ENCODE results near the gene KDELR1. TPM values are rescaled to one million over a fixed set of nuclear protein-coding genes. Genes with fewer than 3 reads are reported as not detected.

The KDELR1 gene
- total RNA-seq, 2 donors from 2014 or later, result 64.4 to 80.9 TPM

DNA sequence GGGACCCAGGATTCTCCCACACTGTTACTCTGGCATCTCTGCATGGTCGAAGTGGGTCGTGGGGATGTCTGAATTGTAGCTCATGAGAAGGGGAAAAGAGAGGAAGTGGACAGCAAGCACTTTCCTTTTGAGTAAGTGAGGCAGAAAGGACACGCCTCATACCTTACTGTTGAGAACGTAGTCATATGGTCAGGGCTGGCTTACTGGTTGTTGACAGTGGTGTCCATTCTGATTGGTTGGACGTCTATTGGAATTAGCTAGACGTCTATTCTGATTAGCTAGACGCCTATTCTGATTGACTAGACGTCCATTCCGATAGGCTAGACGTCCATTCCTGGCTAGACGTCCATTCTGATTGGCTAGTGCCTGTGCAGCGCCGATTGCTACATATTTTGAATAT is 14.5 kb upstream of the KDELR1 start:
- Mint-ChIP-seq H3K36me3 (no peaks in the 10 kb centered on the region), H3K27ac (no peak overlapping the region), H3K9me3 (no peaks in the 10 kb centered on the region), H3K4me3 (no peak overlapping the region), H3K4me1 (ENCODE audit: low read depth in 2 of 2) (peaks cover 20 to 35% of the 10 kb centered on the region in 2 donors), H3K27me3 (peaks cover 16 to 17% of the 10 kb centered on the region in 2 donors)
- DNase-seq (ENCODE audit: low spot score) (no peak), ATAC-seq (peak in 1 of 2 donors; percentile 61)

DNA sequence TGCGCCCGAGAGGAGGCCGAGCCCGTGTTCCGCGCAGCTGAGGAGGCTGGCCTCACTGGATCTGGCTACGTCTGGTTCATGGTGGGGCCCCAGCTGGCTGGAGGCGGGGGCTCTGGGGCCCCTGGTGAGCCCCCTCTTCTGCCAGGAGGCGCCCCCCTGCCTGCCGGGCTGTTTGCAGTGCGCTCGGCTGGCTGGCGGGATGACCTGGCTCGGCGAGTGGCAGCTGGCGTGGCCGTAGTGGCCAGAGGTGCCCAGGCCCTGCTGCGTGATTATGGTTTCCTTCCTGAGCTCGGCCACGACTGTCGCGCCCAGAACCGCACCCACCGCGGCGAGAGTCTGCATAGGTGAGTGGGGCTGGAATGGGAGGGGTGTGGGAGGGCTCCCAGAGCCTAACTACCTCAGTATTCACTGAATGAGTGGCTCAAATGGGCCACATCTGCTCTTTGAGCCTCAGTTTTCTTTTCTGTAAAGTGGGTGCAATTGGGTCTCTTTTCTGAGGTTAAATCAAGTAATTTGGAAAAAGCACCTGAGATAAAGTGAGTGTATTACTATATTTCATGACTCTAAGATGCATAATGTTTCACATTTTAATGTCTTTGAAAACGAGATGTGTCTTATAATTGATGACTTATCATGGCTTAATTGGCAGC is 13.8 kb upstream of the KDELR1 start:
- H3K4me1 Mint-ChIP-seq (ENCODE audit: low read depth in 2 of 2), result peaks cover 23 to 35% of the 10 kb centered on the region in 2 donors
- no peaks in the 10 kb centered on the region for H3K9me3 Mint-ChIP-seq
- H3K27me3 Mint-ChIP-seq, result peaks cover 16 to 17% of the 10 kb centered on the region in 2 donors
- ATAC-seq, result no peak
- H3K27ac Mint-ChIP-seq, result no peak overlapping the region
- H3K4me3 Mint-ChIP-seq, result no peak overlapping the region
- DNase-seq (ENCODE audit: low spot score), result no peak
- no peaks in the 10 kb centered on the region for H3K36me3 Mint-ChIP-seq

DNA sequence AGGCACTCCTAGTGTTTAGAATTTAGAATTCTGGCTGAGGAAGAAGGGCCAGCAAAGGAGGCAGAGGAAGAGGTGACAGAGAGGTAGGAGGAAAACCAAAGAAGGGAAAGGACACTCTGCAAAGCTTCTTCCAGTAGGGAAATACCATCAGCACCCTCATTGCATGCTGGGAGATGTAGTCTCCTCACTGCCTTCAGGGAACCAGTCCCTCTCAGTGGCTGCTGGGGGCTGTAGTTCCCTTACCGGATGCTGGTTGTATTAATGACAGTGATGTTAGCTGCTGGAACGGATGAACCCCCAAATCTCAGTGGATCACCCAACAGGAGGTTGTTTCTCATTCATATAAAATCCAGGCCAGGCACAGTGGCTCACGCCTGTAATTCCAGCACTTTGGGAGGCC is 12.3 kb upstream of the KDELR1 start:
- Mint-ChIP-seq H3K27me3 (peaks cover 15 to 16% of the 10 kb centered on the region in 2 donors), H3K36me3 (no peaks in the 10 kb centered on the region), H3K9me3 (peaks cover 4% of the 10 kb centered on the region), H3K4me1 (ENCODE audit: low read depth in 2 of 2) (peaks cover 34 to 45% of the 10 kb centered on the region in 2 donors), H3K4me3 (peak overlapping the region; percentile 17), H3K27ac (peak overlapping the region; percentile 22 to 32)
- DNase-seq (ENCODE audit: low spot score), result peak; percentile 71
- peak; percentile 72 to 76 for ATAC-seq

DNA sequence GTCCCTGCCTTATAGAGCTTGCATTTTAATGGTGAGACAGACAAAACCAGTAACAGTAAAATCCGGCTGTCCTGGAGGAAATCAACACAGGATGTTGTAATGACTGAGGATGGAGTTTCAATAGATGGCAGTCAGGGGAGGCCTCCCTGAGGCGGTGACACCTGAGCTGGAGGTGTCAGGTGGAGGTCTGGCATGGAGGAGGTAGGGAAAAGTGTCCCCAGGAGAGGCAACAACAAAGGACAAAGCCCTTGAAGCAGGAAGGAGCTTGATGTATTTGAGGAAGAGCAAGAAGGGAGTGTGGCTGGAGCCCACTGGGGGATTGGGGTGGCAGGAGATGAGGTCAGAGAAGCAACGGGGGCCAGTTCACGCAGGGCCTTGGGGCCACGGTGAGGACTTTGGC is 9.9 kb upstream of the KDELR1 start:
- Mint-ChIP-seq H3K27ac (peak overlapping the region; percentile 28 to 47), H3K36me3 (no peaks in the 10 kb centered on the region), H3K4me3 (no peak overlapping the region), H3K4me1 (ENCODE audit: low read depth in 2 of 2) (peaks cover 44 to 58% of the 10 kb centered on the region in 2 donors), H3K9me3 (peaks cover 4% of the 10 kb centered on the region), H3K27me3 (peaks cover 15 to 17% of the 10 kb centered on the region in 2 donors)
- DNase-seq (ENCODE audit: low spot score) (no peak), ATAC-seq (no peak)

DNA sequence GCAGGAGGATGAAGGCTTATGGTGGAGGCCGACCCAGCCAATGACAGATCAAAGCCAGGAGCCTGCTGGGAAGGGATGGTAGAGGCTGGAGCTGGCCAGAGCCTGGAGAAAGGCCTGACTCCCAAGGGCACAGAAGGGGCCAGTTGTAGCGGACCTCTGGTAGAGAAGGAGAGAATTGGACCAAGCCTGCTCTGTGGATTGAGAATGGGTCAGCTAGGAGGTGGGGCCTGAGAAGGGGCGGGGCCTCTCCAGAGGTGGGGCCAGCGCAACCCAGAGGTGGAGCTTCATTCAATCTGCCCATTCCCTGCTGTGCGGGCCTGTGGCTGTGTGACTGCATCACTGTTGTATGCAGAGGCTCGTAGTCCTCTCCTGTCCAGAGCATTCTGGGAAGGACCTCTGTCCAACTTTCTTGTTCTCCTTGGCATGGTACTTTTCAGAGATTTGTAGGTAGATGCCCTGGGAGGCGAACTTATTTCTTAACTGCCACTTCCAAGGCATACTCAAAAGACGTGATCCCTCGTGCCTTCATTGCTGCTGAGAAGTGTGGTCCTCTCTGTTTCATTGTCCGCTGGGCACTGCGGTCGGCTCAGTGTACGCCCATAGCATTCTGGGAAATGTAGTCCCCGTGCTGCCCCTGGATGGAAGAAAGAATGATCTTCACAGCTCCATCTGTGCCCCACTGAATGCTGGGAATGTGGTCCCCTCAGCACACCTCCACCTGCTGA is 8.8 kb upstream of the KDELR1 start:
- no peak for DNase-seq (ENCODE audit: low spot score)
- Mint-ChIP-seq H3K27me3 (peaks cover 20 to 21% of the 10 kb centered on the region in 2 donors), H3K9me3 (peaks cover 4% of the 10 kb centered on the region), H3K36me3 (no peaks in the 10 kb centered on the region), H3K4me3 (no peak overlapping the region), H3K27ac (peak overlapping the region in 1 of 2 donors; percentile 21), H3K4me1 (ENCODE audit: low read depth in 2 of 2) (peaks cover 39 to 50% of the 10 kb centered on the region in 2 donors)
- peak in 1 of 2 donors; percentile 38 for ATAC-seq

DNA sequence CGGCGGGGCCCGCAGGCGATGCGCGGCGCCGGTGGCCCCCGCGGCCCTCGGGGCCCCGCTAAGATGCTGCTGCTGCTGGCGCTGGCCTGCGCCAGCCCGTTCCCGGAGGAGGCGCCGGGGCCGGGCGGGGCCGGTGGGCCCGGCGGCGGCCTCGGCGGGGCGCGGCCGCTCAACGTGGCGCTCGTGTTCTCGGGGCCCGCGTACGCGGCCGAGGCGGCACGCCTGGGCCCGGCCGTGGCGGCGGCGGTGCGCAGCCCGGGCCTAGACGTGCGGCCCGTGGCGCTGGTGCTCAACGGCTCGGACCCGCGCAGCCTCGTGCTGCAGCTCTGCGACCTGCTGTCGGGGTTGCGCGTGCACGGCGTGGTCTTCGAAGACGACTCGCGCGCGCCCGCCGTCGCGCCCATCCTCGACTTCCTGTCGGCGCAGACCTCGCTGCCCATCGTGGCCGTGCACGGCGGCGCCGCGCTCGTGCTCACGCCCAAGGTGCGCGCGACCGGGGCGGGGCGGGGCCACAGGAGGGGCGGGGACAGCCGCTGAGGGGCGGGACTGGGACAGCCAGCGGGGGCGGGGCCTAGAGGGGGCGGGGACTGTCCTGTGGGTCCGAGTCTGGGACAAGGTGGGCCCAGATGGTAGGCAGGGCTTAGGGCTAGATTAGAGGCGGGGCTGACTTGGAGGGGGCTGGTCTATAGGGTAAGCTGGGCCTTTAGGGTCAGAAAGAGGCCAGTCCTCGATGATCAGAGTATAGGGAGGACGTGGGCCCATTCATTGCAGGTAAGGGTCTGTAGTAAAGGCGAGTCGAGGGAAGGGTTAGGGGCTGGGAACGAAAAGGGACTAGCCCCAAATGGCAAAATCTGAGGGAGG is 7.3 kb upstream of the KDELR1 start:
- H3K9me3 Mint-ChIP-seq, result peaks cover 4% of the 10 kb centered on the region
- peak overlapping the region; percentile 63 to 89 for H3K27ac Mint-ChIP-seq
- peaks cover 47 to 49% of the 10 kb centered on the region in 2 donors for H3K4me1 Mint-ChIP-seq (ENCODE audit: low read depth in 2 of 2)
- H3K27me3 Mint-ChIP-seq, result peaks cover 27 to 36% of the 10 kb centered on the region in 2 donors
- peak; percentile 91 for DNase-seq (ENCODE audit: low spot score)
- no peaks in the 10 kb centered on the region for H3K36me3 Mint-ChIP-seq
- peak overlapping the region; percentile 98 for H3K4me3 Mint-ChIP-seq
- ATAC-seq, result peak; percentile 91 to 94

DNA sequence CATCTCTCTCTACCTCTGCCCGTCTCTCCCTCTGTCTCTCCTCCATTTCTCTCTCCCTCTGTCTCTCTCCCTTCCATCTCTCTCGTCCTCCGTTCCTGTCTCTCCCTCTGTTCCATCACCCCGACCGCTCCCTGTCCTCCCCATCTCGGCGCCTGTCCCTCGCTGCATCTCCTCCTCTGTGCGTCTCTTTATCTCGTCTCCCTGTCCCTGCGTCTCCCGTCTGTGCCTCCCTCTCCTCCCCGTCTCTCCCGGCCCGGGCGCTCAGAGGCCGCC is 6.7 kb upstream of the KDELR1 start:
- H3K27me3 Mint-ChIP-seq, result peaks cover 27 to 36% of the 10 kb centered on the region in 2 donors
- no peak for ATAC-seq

DNA sequence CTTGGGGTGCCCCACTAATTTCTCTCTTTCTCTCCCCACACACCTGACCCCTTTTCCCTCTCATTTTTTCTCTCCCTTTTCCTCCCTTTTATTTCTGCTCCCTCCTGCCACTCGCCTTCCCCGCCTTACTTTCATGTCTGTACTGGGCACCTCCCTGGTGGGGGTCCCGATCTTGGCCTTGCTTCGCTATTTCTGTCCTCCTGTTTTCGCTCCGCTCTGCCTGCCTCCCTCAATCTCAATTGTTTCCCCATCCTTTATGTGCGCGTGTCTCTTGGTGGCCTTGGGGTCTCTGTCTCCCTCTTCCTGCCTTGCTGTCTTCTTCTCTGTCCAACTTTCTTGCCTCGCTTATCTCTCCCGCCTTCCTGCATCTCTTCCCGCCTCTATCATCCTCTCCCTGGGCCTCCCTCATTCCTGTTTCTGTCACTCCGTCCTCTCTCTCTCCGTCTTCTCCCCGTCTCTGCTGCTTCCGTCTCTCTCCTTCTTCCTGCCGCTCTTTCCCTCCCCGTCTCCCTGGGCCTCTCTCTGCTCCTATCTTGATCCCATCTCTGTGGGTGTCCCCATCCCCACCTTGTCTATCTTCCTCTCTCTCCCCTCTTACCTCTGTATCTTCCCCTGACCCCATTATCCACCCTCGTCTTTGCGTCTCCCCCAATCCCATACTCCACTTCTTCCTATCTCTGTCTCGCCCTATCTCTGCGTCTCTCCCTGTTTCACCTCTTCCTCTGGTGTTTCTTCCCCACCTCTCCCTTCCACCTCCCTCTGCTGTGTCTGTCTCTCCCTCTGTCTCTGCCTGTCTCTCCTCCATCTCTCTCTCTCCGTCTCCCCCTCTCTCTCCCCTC is 6.1 kb upstream of the KDELR1 start:
- Mint-ChIP-seq H3K4me1 (ENCODE audit: low read depth in 2 of 2) (peaks cover 38 to 44% of the 10 kb centered on the region in 2 donors), H3K27me3 (peaks cover 27 to 36% of the 10 kb centered on the region in 2 donors), H3K27ac (peak overlapping the region; percentile 63 to 89), H3K36me3 (no peaks in the 10 kb centered on the region), H3K4me3 (peak overlapping the region; percentile 98), H3K9me3 (peaks cover 4% of the 10 kb centered on the region)
- DNase-seq (ENCODE audit: low spot score), result no peak
- ATAC-seq, result no peak

More for the DNA sequence above, 6.7 kb upstream of the KDELR1 start:
- Mint-ChIP-seq H3K36me3 (no peaks in the 10 kb centered on the region), H3K4me3 (peak overlapping the region; percentile 98), H3K4me1 (ENCODE audit: low read depth in 2 of 2) (peaks cover 44% of the 10 kb centered on the region in 2 donors), H3K27ac (peak overlapping the region; percentile 63 to 89), H3K9me3 (peaks cover 4% of the 10 kb centered on the region)
- no peak for DNase-seq (ENCODE audit: low spot score)

DNA sequence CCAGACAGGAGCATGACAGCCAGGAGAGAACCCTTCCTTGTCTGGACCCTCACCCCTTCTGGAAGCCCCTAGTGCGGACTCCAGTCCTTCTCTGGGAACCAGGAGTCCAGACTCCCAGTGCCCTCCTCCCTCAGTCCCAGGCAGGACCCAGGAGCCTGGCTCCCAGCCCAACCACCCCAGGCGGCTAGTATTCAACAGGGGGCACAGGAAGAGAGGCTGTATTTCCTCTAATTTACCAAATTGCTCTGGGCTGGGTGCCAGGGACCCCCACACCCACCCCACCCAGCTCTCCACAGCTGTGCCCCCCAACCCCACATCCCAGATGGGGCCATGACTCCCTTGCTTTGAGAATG is 5.4 kb upstream of the KDELR1 start:
- DNase-seq (ENCODE audit: low spot score) (no peak), ATAC-seq (no peak)
- Mint-ChIP-seq H3K4me3 (no peak overlapping the region), H3K36me3 (no peaks in the 10 kb centered on the region), H3K4me1 (ENCODE audit: low read depth in 2 of 2) (peaks cover 31 to 40% of the 10 kb centered on the region in 2 donors), H3K9me3 (peaks cover 4% of the 10 kb centered on the region), H3K27ac (peak overlapping the region in 1 of 2 donors; percentile 63), H3K27me3 (peaks cover 27 to 36% of the 10 kb centered on the region in 2 donors)

DNA sequence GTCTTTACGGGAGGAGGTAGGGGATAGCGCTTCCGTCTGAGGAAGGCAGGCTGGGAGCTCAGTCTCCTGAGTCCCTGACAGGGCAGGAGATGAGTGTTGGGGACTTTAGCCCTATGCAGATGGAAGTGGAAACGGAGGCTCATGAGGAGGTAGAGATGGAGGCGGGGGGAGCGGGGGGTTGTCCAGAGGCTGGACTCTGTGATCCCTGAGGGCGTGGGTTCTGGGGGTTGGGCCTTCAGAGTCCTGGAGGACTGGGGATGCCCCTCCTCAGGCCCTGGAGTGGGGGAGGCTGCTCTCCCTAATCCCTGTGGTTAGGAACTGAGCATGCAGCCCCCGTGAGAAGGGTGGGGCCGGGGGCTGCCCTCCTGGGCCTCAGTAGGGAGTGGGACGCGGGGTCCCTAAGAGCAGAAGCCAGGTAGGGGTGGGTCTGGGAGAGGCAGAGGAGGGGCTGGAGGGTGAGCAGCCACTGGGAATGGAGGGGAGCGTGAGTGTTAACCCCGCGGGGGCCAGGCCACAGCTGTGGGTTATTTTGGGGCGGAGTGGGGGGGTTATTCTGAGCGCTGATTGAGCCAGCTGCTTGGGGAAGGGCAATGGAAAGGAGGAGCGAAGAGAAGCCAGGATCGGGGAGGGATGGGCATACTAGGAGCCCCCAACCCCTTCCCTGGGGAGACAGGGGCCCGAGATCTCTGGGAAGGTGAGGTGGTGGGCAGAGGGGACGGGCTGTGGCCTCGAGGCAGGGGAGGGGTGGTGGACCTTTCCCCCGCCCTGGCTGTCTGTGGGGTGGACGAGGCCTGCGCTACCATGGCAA is 4.9 kb upstream of the KDELR1 start:
- Mint-ChIP-seq H3K4me1 (ENCODE audit: low read depth in 2 of 2) (peaks cover 30 to 38% of the 10 kb centered on the region in 2 donors), H3K4me3 (no peak overlapping the region)

DNA sequence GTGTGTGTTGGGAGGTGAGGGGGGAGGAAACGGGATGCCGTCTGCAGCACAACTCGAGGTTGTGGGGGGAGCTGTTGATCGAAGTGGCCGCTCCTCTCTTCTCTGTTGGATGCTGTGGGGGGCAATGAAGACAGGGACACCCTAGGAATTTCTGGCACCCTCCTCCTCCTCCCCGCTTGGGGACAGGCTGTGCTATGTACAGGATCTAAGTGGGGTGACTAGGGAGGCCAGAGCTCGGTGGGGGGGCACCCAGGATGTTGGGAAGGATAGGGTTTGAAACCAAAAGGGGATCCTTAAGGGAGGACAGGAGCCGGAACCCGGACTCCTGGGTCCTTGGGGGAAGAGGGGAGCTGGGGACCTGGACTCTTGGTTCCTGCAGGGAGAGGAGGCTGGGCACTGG is 4.1 kb upstream of the KDELR1 start:
- Mint-ChIP-seq H3K36me3 (no peaks in the 10 kb centered on the region), H3K4me1 (ENCODE audit: low read depth in 2 of 2) (peaks cover 27 to 37% of the 10 kb centered on the region in 2 donors), H3K4me3 (no peak overlapping the region), H3K27ac (no peak overlapping the region), H3K9me3 (peaks cover 4% of the 10 kb centered on the region), H3K27me3 (peaks cover 29 to 36% of the 10 kb centered on the region in 2 donors)
- ATAC-seq (no peak), DNase-seq (ENCODE audit: low spot score) (no peak)

More for the DNA sequence above, 4.9 kb upstream of the KDELR1 start:
- H3K27me3 Mint-ChIP-seq, result peaks cover 29 to 36% of the 10 kb centered on the region in 2 donors
- H3K27ac Mint-ChIP-seq, result no peak overlapping the region
- no peak for ATAC-seq
- H3K36me3 Mint-ChIP-seq, result no peaks in the 10 kb centered on the region
- no peak for DNase-seq (ENCODE audit: low spot score)
- peaks cover 4% of the 10 kb centered on the region for H3K9me3 Mint-ChIP-seq

DNA sequence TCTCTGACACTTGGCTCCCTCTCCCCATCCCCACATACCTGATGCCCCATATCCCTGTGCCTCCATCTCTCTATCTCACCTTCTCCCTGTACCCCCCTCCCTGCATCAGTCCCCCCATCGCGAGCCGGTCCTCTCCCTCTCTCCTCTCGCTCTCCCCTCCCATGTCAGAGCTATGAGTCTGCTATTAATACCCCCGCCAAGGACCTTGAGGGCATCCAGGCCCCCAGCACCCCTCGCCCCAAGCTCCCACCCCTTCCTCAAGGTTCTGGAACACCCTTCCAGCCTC is 3.8 kb upstream of the KDELR1 start:
- peaks cover 29 to 36% of the 10 kb centered on the region in 2 donors for H3K27me3 Mint-ChIP-seq
- peaks cover 4% of the 10 kb centered on the region for H3K9me3 Mint-ChIP-seq
- no peak for DNase-seq (ENCODE audit: low spot score)
- no peaks in the 10 kb centered on the region for H3K36me3 Mint-ChIP-seq
- no peak for ATAC-seq
- H3K27ac Mint-ChIP-seq, result no peak overlapping the region
- H3K4me3 Mint-ChIP-seq, result no peak overlapping the region
- H3K4me1 Mint-ChIP-seq (ENCODE audit: low read depth in 2 of 2), result peaks cover 31 to 37% of the 10 kb centered on the region in 2 donors
